ENCODE measurements around the gene SLC29A1.

DNA sequence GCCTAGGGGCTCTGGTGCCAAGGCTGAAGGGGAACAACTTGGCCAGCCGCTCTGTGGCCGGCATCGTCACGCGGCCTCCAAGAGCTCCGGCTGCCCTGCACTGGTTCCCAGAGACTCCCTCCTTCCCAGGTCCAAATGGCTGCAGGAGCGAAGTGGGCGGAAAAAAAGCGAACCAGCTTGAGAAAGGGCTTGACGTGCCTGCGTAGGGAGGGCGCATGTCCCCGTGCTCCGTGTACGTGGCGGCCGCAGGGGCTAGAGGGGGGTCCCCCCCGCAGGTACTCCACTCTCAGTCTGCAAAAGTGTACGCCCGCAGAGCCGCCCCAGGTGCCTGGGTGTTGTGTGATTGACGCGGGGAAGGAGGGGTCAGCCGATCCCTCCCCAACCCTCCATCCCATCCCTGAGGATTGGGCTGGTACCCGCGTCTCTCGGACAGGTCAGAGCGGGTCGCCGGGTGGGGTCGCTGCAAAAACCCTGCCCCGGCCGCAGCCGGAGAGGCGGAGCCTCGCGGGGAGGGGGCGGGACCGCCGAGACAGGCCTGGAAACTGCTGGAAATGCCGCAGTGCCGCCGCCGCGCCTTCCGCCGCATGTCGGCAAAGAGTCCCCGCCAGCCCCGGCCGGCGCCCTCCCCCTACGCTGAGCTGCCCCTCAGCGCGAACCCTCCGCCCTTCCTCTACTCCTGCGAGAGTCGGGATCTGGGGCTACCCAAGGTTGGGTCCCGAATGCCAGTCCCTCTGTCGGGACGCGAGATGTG lies 22.7 kb downstream of the SLC29A1 start:
- TF ChIP-seq, protein P1, sequence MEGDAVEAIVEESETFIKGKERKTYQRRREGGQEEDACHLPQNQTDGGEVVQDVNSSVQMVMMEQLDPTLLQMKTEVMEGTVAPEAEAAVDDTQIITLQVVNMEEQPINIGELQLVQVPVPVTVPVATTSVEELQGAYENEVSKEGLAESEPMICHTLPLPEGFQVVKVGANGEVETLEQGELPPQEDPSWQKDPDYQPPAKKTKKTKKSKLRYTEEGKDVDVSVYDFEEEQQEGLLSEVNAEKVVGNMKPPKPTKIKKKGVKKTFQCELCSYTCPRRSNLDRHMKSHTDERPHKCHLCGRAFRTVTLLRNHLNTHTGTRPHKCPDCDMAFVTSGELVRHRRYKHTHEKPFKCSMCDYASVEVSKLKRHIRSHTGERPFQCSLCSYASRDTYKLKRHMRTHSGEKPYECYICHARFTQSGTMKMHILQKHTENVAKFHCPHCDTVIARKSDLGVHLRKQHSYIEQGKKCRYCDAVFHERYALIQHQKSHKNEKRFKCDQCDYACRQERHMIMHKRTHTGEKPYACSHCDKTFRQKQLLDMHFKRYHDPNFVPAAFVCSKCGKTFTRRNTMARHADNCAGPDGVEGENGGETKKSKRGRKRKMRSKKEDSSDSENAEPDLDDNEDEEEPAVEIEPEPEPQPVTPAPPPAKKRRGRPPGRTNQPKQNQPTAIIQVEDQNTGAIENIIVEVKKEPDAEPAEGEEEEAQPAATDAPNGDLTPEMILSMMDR (IDR thresholded peaks at IDR 0.05), result peak in 4 of 5 experiments; percentile 6 to 49 (median 26)
- TF ChIP-seq POLR2A (IDR thresholded peaks at IDR 0.05) (peak in 1 of 2 donors; percentile 86), EP300 (IDR thresholded peaks at IDR 0.05) (peak; percentile 85 to 92)
